ENCODE results near the gene NHS.
"Not testable (repeated sequence)": the region's sequence is repeated elsewhere in the genome, so short reads cannot be mapped to it uniquely, and the experiment has no call there.

DNA sequence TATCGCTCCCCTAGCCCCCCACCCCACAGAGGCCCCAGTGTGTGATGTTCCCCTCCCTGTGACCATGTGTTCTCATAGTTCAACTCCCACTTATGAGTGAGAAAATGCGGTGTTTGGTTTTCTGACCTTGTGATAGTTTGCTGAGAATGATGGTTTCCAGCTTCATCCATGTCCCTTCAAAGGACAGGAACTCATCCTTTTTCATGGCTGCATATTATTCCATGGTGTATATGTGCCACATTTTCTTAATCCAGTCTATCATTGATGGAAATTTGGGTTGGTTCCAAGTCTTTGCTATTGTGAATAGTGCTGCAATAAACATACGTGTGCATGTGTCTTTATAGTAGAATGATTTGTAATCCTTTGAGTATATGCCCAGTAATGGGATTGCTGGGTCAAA is 193.8 kb downstream of the NHS start:
- TF ChIP-seq CTCF, POLR2A, EP300, POLR2AphosphoS5 (IDR thresholded peaks at IDR 0.05): not testable (repeated sequence)
